Measurements from ENCODE around the gene PMF1. TPM values are rescaled to one million over a fixed set of nuclear protein-coding genes. Genes with fewer than 3 reads are reported as not detected.
A peak's percentile ranks its signal among the peaks of the same experiment; 100 is the strongest.

Gene PMF1
- total RNA-seq, 6 experiments from 2014 or later: 32.7 to 41.0 (median 39.5) TPM

- H3K27ac Mint-ChIP-seq: peak overlapping the region; percentile 58; the same call in 1 of the 2 replicates
- H3K4me1 Mint-ChIP-seq (ENCODE audit: low read depth): peaks cover 40% of the 10 kb centered on the region
- peak overlapping the region; percentile 90; the same call in 1 of the 2 replicates for H3K4me3 Mint-ChIP-seq
- TF ChIP-seq CTCF (IDR thresholded peaks at IDR 0.05): no peak
- peaks cover 6% of the 10 kb centered on the region for H3K27me3 Mint-ChIP-seq (ENCODE audit: insufficient read depth)
- peaks cover 2% of the 10 kb centered on the region; the same call in 1 of the 2 replicates for H3K36me3 Mint-ChIP-seq (ENCODE audit: low read depth)
- no peak for DNase-seq
- H3K9me3 Mint-ChIP-seq: no peaks in the 10 kb centered on the region
Observed at GRCh38 chr1:156284757-156285156, 72.0 kb downstream of the PMF1 start.

DNA sequence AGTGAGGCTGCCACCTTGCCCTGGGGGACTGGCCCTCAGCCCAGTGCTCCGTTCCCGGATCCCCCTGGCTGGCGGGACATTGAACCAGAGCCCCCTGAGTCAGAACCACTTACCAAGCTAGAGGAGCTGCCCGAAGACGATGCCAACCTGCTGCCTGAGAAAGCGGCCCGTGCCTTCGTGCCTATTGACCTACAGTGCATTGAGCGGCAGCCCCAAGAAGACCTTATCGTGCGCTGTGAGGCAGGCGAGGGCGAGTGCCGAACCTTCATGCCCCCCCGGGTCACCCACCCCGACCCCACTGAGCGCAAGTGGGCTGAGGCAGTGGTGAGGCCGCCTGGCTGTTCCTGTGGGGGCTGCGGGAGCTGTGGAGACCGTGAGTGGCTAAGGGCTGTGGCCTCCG lies 72.6 kb downstream of the PMF1 start:
- Mint-ChIP-seq H3K9me3 (no peaks in the 10 kb centered on the region), H3K27me3 (ENCODE audit: insufficient read depth) (peaks cover 6% of the 10 kb centered on the region), H3K4me1 (ENCODE audit: low read depth) (peaks cover 34% of the 10 kb centered on the region), H3K36me3 (ENCODE audit: low read depth) (peaks cover 4% of the 10 kb centered on the region; the same call in 1 of the 2 replicates), H3K4me3 (no peak overlapping the region), H3K27ac (no peak overlapping the region)
- no peak for DNase-seq
- TF ChIP-seq CTCF (IDR thresholded peaks at IDR 0.05): no peak

- Mint-ChIP-seq H3K36me3 (ENCODE audit: low read depth) (peaks cover 4% of the 10 kb centered on the region; the same call in 1 of the 2 replicates), H3K27ac (no peak overlapping the region), H3K4me1 (ENCODE audit: low read depth) (peaks cover 32% of the 10 kb centered on the region), H3K4me3 (no peak overlapping the region), H3K9me3 (no peaks in the 10 kb centered on the region), H3K27me3 (ENCODE audit: insufficient read depth) (peaks cover 8% of the 10 kb centered on the region)
- DNase-seq: no peak
- no peak for TF ChIP-seq CTCF (IDR thresholded peaks at IDR 0.05)
Observed at GRCh38 chr1:156286061-156286460, 73.3 kb downstream of the PMF1 start.

Other genes starting within 250 kb of the PMF1 start
- gene ARHGEF2, start 234.5 kb upstream of the PMF1 start, total RNA-seq (2021; fragmentation: NEBNext Ultra II Directional; extraction: Animal tissue kit (Norgen Biotek cat#: 25700)): 10 to 100 TPM; 82.0 to 94.6 (median 83.9) TPM
- 100 to 1,000 TPM; 341 to 419 (median 374) TPM for gene SSR2, start 192.1 kb upstream of the PMF1 start, total RNA-seq (2021; fragmentation: NEBNext Ultra II Directional; extraction: Animal tissue kit (Norgen Biotek cat#: 25700))
- 10 to 100 TPM; 31.6 to 36.0 (median 32.9) TPM for gene UBQLN4, start 159.2 kb upstream of the PMF1 start, total RNA-seq (2021; fragmentation: NEBNext Ultra II Directional; extraction: Animal tissue kit (Norgen Biotek cat#: 25700))
- 10 to 100 TPM; 48.5 to 73.6 (median 62.5) TPM for gene LAMTOR2, start 158.2 kb upstream of the PMF1 start, total RNA-seq (2021; fragmentation: NEBNext Ultra II Directional; extraction: Animal tissue kit (Norgen Biotek cat#: 25700))
- gene RAB25, start 151.8 kb upstream of the PMF1 start, total RNA-seq (2021; fragmentation: NEBNext Ultra II Directional; extraction: Animal tissue kit (Norgen Biotek cat#: 25700)): not detected
- 1 to 10 TPM; 1.4 to 3.1 (median 2.2) TPM for gene MEX3A, start 130.5 kb upstream of the PMF1 start, total RNA-seq (2021; fragmentation: NEBNext Ultra II Directional; extraction: Animal tissue kit (Norgen Biotek cat#: 25700))
- gene LMNA, start 98.3 kb upstream of the PMF1 start, total RNA-seq (2021; fragmentation: NEBNext Ultra II Directional; extraction: Animal tissue kit (Norgen Biotek cat#: 25700)): 1,000 to 10,000 TPM; 1,238 to 1,664 (median 1,535) TPM
- 1 to 10 TPM in 2 of 6 experiments, under 1 TPM in 4; 0.71 to 1.1 (median 0.83) TPM for gene SEMA4A, start 59.4 kb upstream of the PMF1 start, total RNA-seq (2021; fragmentation: NEBNext Ultra II Directional; extraction: Animal tissue kit (Norgen Biotek cat#: 25700))
- gene SLC25A44, start 18.9 kb upstream of the PMF1 start, total RNA-seq (2021; fragmentation: NEBNext Ultra II Directional; extraction: Animal tissue kit (Norgen Biotek cat#: 25700)): 10 to 100 TPM; 19.6 to 25.2 (median 23.4) TPM
- under 1 TPM in 2 of 6 experiments, not detected in 4; 0.40 to 0.62 TPM for gene BGLAP, start 29.2 kb downstream of the PMF1 start, total RNA-seq (2021; fragmentation: NEBNext Ultra II Directional; extraction: Animal tissue kit (Norgen Biotek cat#: 25700))
- gene PAQR6, start 35.0 kb downstream of the PMF1 start, total RNA-seq (2021; fragmentation: NEBNext Ultra II Directional; extraction: Animal tissue kit (Norgen Biotek cat#: 25700)): under 1 TPM; 0.45 to 0.65 (median 0.52) TPM
- 10 to 100 TPM; 46.8 to 56.5 (median 50.6) TPM for gene SMG5, start 69.8 kb downstream of the PMF1 start, total RNA-seq (2021; fragmentation: NEBNext Ultra II Directional; extraction: Animal tissue kit (Norgen Biotek cat#: 25700))
- 1 to 10 TPM; 2.0 to 2.7 (median 2.1) TPM for gene TMEM79, start 71.3 kb downstream of the PMF1 start, total RNA-seq (2021; fragmentation: NEBNext Ultra II Directional; extraction: Animal tissue kit (Norgen Biotek cat#: 25700))
- 10 to 100 TPM; 50.8 to 91.8 (median 87.4) TPM for gene GLMP, start 82.7 kb downstream of the PMF1 start, total RNA-seq (2021; fragmentation: NEBNext Ultra II Directional; extraction: Animal tissue kit (Norgen Biotek cat#: 25700))
- not detected for gene VHLL, start 86.3 kb downstream of the PMF1 start, total RNA-seq (2021; fragmentation: NEBNext Ultra II Directional; extraction: Animal tissue kit (Norgen Biotek cat#: 25700))
- gene CCT3, start 125.3 kb downstream of the PMF1 start, total RNA-seq (2021; fragmentation: NEBNext Ultra II Directional; extraction: Animal tissue kit (Norgen Biotek cat#: 25700)): 100 to 1,000 TPM; 306 to 382 (median 317) TPM
- under 1 TPM; 0.48 to 0.99 (median 0.70) TPM for gene TSACC, start 125.5 kb downstream of the PMF1 start, total RNA-seq (2021; fragmentation: NEBNext Ultra II Directional; extraction: Animal tissue kit (Norgen Biotek cat#: 25700))
- not detected for gene RHBG, start 156.2 kb downstream of the PMF1 start, total RNA-seq (2021; fragmentation: NEBNext Ultra II Directional; extraction: Animal tissue kit (Norgen Biotek cat#: 25700))

Data from HFFc6 (cell line).